HG02970 (cell line): ENCODE data around the gene THUMPD3.

ENCODE experiments used
- ATAC-seq: cut with Tn5 transposase; IDR thresholded peaks from one replicate; pipeline ENCODE4 v1.9.1; 2021; ENCODE audit warnings: mild to moderate bottlenecking, moderate library complexity, moderate number of reproducible peaks; ENCODE audit not compliant: unreplicated experiment, low FRiP score

The THUMPD3 gene

GRCh38 chr3:9396632-9397331 lies 33.9 kb downstream of the THUMPD3 start:
- peak; percentile 58 for ATAC-seq

- peak; percentile 62 for ATAC-seq
These were observed 34.6 kb downstream of the THUMPD3 start, which contains the start of gene SETD5 for GRCh38 chr3:9397332-9397905. SETD5 (plus strand) TSS chr3:9397615; CDS start chr3:9428939, 31,324 bp downstream.

- ATAC-seq = no peak
These were observed 35.2 kb downstream of the THUMPD3 start for GRCh38 chr3:9397906-9398699.

- no peak for ATAC-seq
These were observed 36.0 kb downstream of the THUMPD3 start for GRCh38 chr3:9398700-9399336.

GRCh38 chr3:9399337-9399703 lies 36.5 kb downstream of the THUMPD3 start:
- ATAC-seq = no peak

- no peak for ATAC-seq
These were observed 36.9 kb downstream of the THUMPD3 start for GRCh38 chr3:9399746-9400145.

GRCh38 chr3:9400616-9401015 lies 37.8 kb downstream of the THUMPD3 start:
- no peak for ATAC-seq

GRCh38 chr3:9401986-9402385 lies 39.1 kb downstream of the THUMPD3 start:
- no peak for ATAC-seq

GRCh38 chr3:9402410-9403228 lies 39.8 kb downstream of the THUMPD3 start:
- no peak for ATAC-seq

- ATAC-seq = no peak
These were observed 40.6 kb downstream of the THUMPD3 start for GRCh38 chr3:9403463-9403862.

- ATAC-seq = no peak
These were observed 41.8 kb downstream of the THUMPD3 start for GRCh38 chr3:9404680-9405079.

GRCh38 chr3:9405756-9406155 lies 42.9 kb downstream of the THUMPD3 start:
- no peak for ATAC-seq

- ATAC-seq = no peak
These were observed 44.2 kb downstream of the THUMPD3 start for GRCh38 chr3:9406856-9407626.

- ATAC-seq = no peak
These were observed 45.2 kb downstream of the THUMPD3 start for GRCh38 chr3:9408061-9408460.

GRCh38 chr3:9408546-9408945 lies 45.7 kb downstream of the THUMPD3 start:
- ATAC-seq = no peak

GRCh38 chr3:9409981-9410854 lies 47.4 kb downstream of the THUMPD3 start:
- no peak for ATAC-seq

GRCh38 chr3:9411302-9411701 lies 48.4 kb downstream of the THUMPD3 start:
- no peak for ATAC-seq

GRCh38 chr3:9412293-9412692 lies 49.4 kb downstream of the THUMPD3 start:
- no peak for ATAC-seq
